Mesothelial cell of epicardium (in vitro differentiated cells): ENCODE data around the gene FLYWCH2. TPM values are rescaled to one million over a fixed set of nuclear protein-coding genes. Genes with fewer than 3 reads are reported as not detected.

ENCODE experiments used
- DNase-seq, 2 experiments: peaks; one replicate each; pipeline ENCODE4 v3.0.0; 2021; ENCODE audit warnings: low spot score in 2 of 2; ENCODE audit not compliant: unreplicated experiment in 2 of 2
- H3K27ac Mint-ChIP-seq: 2 replicates; pipeline ENCODE4 v1.8.0; 2021; ENCODE audit warnings: mixed read lengths
- H3K27me3 Mint-ChIP-seq: 2 replicates; pipeline ENCODE4 v1.8.0; 2021; ENCODE audit warnings: low read depth, mixed read lengths
- H3K36me3 Mint-ChIP-seq: 2 replicates; pipeline ENCODE4 v1.8.0; 2021; ENCODE audit warnings: mixed read lengths
- H3K4me1 Mint-ChIP-seq: 2 replicates; pipeline ENCODE4 v1.8.0; 2021; ENCODE audit warnings: mixed read lengths
- H3K4me3 Mint-ChIP-seq: 2 replicates; pipeline ENCODE4 v1.8.0; 2021; ENCODE audit warnings: mild to moderate bottlenecking, moderate library complexity, mixed read lengths
- H3K9me3 Mint-ChIP-seq: 2 replicates; pipeline ENCODE4 v1.8.0; 2021; ENCODE audit warnings: mixed read lengths
- CTCF ChIP-seq: fragments of 200-600 bp; sonication (generic); IDR thresholded peaks from one replicate; pipeline ENCODE4 v1.5.0; 2021; ENCODE audit warnings: antibody characterized with exemption; ENCODE audit not compliant: unreplicated experiment
- total RNA-seq: library from RNA; stranded (reverse); gene quantifications from 3 replicates; pipeline ENCODE4 v1.2.1, GENCODE V29; 2021

Gene FLYWCH2
- total RNA-seq, 1 donor from 2014 or later, result 28.6 TPM

GRCh38 chr16:2910441-2910969 is 27.5 kb downstream of the FLYWCH2 start:
- DNase-seq, result no peak
- peaks cover 4% of the 10 kb centered on the region for H3K36me3 Mint-ChIP-seq
- peaks cover 19% of the 10 kb centered on the region for H3K4me1 Mint-ChIP-seq
- TF ChIP-seq CTCF, result no peak
- no peak overlapping the region for H3K27ac Mint-ChIP-seq
- no peaks in the 10 kb centered on the region for H3K27me3 Mint-ChIP-seq
- H3K4me3 Mint-ChIP-seq, result peak overlapping the region; percentile 77
- H3K9me3 Mint-ChIP-seq, result no peaks in the 10 kb centered on the region

- DNase-seq, result peak; percentile 98
- Mint-ChIP-seq H3K4me3 (peak within 1 kb of the TSS; percentile 89), H3K27me3 (no peaks in the 10 kb centered on the region), H3K9me3 (no peaks in the 10 kb centered on the region), H3K27ac (peak within 1 kb of the TSS; percentile 84), H3K4me1 (peaks cover 13% of the 10 kb centered on the region), H3K36me3 (peaks cover 4% of the 10 kb centered on the region)
- no peak for TF ChIP-seq CTCF
Observed at GRCh38 chr16:2911638-2912329, 28.8 kb downstream of the FLYWCH2 start, which contains the start of gene FLYWCH1. TSS of gene FLYWCH1 (plus strand) at chr16:2911931. CDS start at chr16:2929686, 17,755 bp downstream.

- Mint-ChIP-seq H3K27me3 (no peaks in the 10 kb centered on the region), H3K9me3 (no peaks in the 10 kb centered on the region), H3K4me3 (peak overlapping the region; percentile 89), H3K27ac (peak overlapping the region; percentile 84), H3K4me1 (peaks cover 13% of the 10 kb centered on the region), H3K36me3 (peaks cover 4% of the 10 kb centered on the region)
- TF ChIP-seq CTCF, result no peak
- peak in 1 of 2 experiments; percentile 53 for DNase-seq
Observed at GRCh38 chr16:2912330-2913199, 29.6 kb downstream of the FLYWCH2 start.

GRCh38 chr16:2913603-2914002 is 30.6 kb downstream of the FLYWCH2 start:
- no peak overlapping the region for H3K27ac Mint-ChIP-seq

More at GRCh38 chr16:2913603-2914002, 30.6 kb downstream of the FLYWCH2 start:
- H3K9me3 Mint-ChIP-seq, result no peaks in the 10 kb centered on the region
- H3K4me1 Mint-ChIP-seq, result peaks cover 13% of the 10 kb centered on the region
- peaks cover 4% of the 10 kb centered on the region for H3K36me3 Mint-ChIP-seq
- no peaks in the 10 kb centered on the region for H3K27me3 Mint-ChIP-seq
- peak overlapping the region; percentile 89 for H3K4me3 Mint-ChIP-seq
- no peak for DNase-seq
- TF ChIP-seq CTCF, result no peak
